ENCODE results near the gene ATP5F1D.

ATP5F1D gene

GRCh38 chr19:1210227-1210538, 31.4 kb upstream of the ATP5F1D start:
- H3K4me3 ChIP-seq (ENCODE audit: low read depth, low read length) = no peak overlapping the region
- TF ChIP-seq, protein P1, sequence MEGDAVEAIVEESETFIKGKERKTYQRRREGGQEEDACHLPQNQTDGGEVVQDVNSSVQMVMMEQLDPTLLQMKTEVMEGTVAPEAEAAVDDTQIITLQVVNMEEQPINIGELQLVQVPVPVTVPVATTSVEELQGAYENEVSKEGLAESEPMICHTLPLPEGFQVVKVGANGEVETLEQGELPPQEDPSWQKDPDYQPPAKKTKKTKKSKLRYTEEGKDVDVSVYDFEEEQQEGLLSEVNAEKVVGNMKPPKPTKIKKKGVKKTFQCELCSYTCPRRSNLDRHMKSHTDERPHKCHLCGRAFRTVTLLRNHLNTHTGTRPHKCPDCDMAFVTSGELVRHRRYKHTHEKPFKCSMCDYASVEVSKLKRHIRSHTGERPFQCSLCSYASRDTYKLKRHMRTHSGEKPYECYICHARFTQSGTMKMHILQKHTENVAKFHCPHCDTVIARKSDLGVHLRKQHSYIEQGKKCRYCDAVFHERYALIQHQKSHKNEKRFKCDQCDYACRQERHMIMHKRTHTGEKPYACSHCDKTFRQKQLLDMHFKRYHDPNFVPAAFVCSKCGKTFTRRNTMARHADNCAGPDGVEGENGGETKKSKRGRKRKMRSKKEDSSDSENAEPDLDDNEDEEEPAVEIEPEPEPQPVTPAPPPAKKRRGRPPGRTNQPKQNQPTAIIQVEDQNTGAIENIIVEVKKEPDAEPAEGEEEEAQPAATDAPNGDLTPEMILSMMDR (IDR thresholded peaks at IDR 0.05; ENCODE audit: low read depth, low read length) = no peak

GRCh38 chr19:1211494-1212234, 29.9 kb upstream of the ATP5F1D start:
- TF ChIP-seq, protein P1 (IDR thresholded peaks at IDR 0.05; ENCODE audit: low read depth, low read length) = no peak
- no peak overlapping the region for H3K4me3 ChIP-seq (ENCODE audit: low read depth, low read length)

- no peak overlapping the region for H3K4me3 ChIP-seq (ENCODE audit: low read depth, low read length)
- TF ChIP-seq, protein P1 (IDR thresholded peaks at IDR 0.05; ENCODE audit: low read depth, low read length) = no peak
These were observed 27.9 kb upstream of the ATP5F1D start for GRCh38 chr19:1213391-1214286.

DNA sequence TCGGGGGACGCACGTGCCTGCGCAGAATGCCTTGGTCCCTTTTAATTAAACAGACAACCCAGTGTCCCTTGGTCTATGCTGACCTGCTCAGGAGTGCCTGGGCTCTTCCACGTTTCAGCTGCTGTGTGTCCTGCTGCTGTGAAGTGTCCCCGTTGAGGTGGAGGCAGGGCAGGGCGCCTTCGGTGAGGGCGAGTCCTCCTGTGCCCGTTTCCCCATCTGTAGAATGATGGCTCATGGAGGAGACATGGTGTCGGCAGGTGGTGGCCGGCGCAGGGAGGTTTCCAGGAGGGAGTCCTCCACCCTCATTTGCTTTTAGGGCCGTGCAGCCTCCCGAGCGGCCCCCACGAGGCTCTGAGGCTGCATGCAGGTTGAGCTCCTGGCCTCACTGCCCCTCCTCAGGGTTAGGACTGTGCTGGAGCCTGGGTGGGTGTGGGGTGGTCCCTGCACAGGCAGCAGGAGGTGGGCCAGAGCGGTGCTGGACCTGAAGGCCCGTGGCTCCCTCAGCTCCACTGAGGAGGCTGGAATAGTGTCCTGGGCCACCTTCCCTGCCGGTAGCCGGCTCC, 27.2 kb upstream of the ATP5F1D start:
- H3K4me3 ChIP-seq (ENCODE audit: low read depth, low read length) = no peak overlapping the region
- TF ChIP-seq, protein P1 (IDR thresholded peaks at IDR 0.05; ENCODE audit: low read depth, low read length) = no peak

GRCh38 chr19:1214862-1215731, 26.5 kb upstream of the ATP5F1D start:
- TF ChIP-seq, protein P1 (IDR thresholded peaks at IDR 0.05; ENCODE audit: low read depth, low read length) = no peak

DNA sequence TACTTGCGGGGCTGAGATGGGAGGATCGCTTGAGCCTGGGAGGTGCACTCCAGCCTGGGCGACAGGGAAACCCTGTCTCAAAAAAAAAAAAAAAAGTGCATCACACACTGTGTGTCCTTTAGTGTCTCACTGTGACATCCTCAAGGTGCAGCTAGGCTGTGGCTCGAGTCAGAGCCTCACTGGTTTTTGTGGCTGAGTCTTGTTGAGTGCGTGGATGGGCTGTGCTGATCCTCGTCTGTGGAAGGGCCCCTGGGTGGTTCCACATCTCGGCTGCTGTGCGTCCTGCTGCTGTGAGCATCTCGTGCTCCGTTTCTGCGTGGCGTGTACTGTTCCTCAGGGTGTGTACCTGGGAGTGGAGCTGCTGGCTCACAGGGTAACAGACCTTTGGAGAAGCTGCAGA, 24.8 kb upstream of the ATP5F1D start:
- H3K4me3 ChIP-seq (ENCODE audit: low read depth, low read length) = no peak overlapping the region
- TF ChIP-seq, protein P1 (IDR thresholded peaks at IDR 0.05; ENCODE audit: low read depth, low read length) = no peak

More at GRCh38 chr19:1214862-1215731, 26.5 kb upstream of the ATP5F1D start:
- H3K4me3 ChIP-seq (ENCODE audit: low read depth, low read length) = no peak overlapping the region

Measured in WI38 (cell line).